Upper lobe of left lung (tissue), 4 donors: ENCODE data around the gene SEMA4C.

Experiments used
- EP300 ChIP-seq, 4 donors: sonication (generic); formaldehyde crosslinking; IDR thresholded peaks; one replicate each; pipeline ENCODE4 v1.5.1; 2017; ENCODE audit warnings: antibody characterized with exemption in 4 of 4, control low read depth in 2 of 4
- POLR2A ChIP-seq, 4 donors: fragments of 450-650 bp; IDR thresholded peaks; one replicate each; pipeline ENCODE4 v1.5.1; 2016 to 2017; ENCODE audit warnings: antibody characterized with exemption in 4 of 4, mild to moderate bottlenecking in 2 of 4
- POLR2AphosphoS5 ChIP-seq, 2 donors: sonication (generic); formaldehyde crosslinking; IDR thresholded peaks; one replicate each; pipeline ENCODE4 v1.5.1; 2017; ENCODE audit warnings: antibody characterized with exemption in 2 of 2
- TF ChIP-seq, protein P1 (sequence below), 6 experiments: fragments of 450-650 bp in 4 of 6; fragments of 200-600 bp in 2 of 6; sonication (generic) in 2 of 6; IDR thresholded peaks; one replicate each; pipeline ENCODE4 v1.5.1; 2016 to 2019; ENCODE audit warnings: antibody characterized with exemption in 6 of 6

- no peak for TF ChIP-seq POLR2AphosphoS5 (IDR thresholded peaks at IDR 0.05)
- TF ChIP-seq POLR2A (IDR thresholded peaks at IDR 0.05), result no peak
- TF ChIP-seq, protein P1, sequence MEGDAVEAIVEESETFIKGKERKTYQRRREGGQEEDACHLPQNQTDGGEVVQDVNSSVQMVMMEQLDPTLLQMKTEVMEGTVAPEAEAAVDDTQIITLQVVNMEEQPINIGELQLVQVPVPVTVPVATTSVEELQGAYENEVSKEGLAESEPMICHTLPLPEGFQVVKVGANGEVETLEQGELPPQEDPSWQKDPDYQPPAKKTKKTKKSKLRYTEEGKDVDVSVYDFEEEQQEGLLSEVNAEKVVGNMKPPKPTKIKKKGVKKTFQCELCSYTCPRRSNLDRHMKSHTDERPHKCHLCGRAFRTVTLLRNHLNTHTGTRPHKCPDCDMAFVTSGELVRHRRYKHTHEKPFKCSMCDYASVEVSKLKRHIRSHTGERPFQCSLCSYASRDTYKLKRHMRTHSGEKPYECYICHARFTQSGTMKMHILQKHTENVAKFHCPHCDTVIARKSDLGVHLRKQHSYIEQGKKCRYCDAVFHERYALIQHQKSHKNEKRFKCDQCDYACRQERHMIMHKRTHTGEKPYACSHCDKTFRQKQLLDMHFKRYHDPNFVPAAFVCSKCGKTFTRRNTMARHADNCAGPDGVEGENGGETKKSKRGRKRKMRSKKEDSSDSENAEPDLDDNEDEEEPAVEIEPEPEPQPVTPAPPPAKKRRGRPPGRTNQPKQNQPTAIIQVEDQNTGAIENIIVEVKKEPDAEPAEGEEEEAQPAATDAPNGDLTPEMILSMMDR (IDR thresholded peaks at IDR 0.05), result no peak
- no peak for TF ChIP-seq EP300 (IDR thresholded peaks at IDR 0.05)
These were observed 36.8 kb upstream of the SEMA4C start for GRCh38 chr2:96906729-96907114.
